GM18508 (cell line): Measurements from ENCODE around the gene SYCE1.

Source experiments
- ATAC-seq: cut with Tn5 transposase; IDR thresholded peaks from one replicate; pipeline ENCODE4 v1.9.1; 2021; ENCODE audit warnings: moderate number of reproducible peaks; ENCODE audit not compliant: insufficient read depth, unreplicated experiment

SYCE1 gene

GRCh38 chr10:133516057-133516456 is 49.3 kb downstream of the SYCE1 start:
- no peak for ATAC-seq

- no peak for ATAC-seq
Measured at GRCh38 chr10:133515471-133515870, 49.9 kb downstream of the SYCE1 start.

- ATAC-seq, result no peak
Measured at GRCh38 chr10:133511907-133512528, 53.4 kb downstream of the SYCE1 start.

- no peak for ATAC-seq
Measured at GRCh38 chr10:133511408-133511807, 54.0 kb downstream of the SYCE1 start.

- ATAC-seq, result no peak
Measured at GRCh38 chr10:133509700-133510099, 55.7 kb downstream of the SYCE1 start.
